Measurements from ENCODE around the gene TSACC. TPM values are rescaled to one million over a fixed set of nuclear protein-coding genes. Genes with fewer than 3 reads are reported as not detected.
A peak's percentile ranks its signal among the peaks of the same experiment; 100 is the strongest.

Gene TSACC
- total RNA-seq, 1 donor from 2014 or later = not detected

DNA sequence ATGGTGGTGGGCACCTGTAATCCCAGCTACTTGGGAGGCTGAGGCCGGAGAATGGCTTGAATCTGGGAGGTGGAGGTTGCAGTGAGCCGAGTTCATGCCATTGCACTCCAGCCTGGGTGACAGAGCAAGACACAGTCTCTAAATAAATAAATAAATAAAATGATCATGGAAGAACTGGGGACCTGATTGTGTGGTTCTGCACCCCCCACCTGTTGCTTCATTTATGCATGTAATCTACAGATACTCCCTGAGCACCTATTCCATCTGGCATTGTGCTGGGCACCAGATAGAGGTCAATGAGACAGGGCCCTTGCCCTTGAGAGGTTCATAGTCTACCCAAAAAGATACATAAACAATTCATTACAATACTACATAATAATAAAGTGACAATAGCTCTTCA lies 19.7 kb downstream of the TSACC start:
- TF ChIP-seq, protein P1, sequence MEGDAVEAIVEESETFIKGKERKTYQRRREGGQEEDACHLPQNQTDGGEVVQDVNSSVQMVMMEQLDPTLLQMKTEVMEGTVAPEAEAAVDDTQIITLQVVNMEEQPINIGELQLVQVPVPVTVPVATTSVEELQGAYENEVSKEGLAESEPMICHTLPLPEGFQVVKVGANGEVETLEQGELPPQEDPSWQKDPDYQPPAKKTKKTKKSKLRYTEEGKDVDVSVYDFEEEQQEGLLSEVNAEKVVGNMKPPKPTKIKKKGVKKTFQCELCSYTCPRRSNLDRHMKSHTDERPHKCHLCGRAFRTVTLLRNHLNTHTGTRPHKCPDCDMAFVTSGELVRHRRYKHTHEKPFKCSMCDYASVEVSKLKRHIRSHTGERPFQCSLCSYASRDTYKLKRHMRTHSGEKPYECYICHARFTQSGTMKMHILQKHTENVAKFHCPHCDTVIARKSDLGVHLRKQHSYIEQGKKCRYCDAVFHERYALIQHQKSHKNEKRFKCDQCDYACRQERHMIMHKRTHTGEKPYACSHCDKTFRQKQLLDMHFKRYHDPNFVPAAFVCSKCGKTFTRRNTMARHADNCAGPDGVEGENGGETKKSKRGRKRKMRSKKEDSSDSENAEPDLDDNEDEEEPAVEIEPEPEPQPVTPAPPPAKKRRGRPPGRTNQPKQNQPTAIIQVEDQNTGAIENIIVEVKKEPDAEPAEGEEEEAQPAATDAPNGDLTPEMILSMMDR (IDR thresholded peaks at IDR 0.05) = no peak
- H3K4me3 Mint-ChIP-seq (ENCODE audit: unreplicated experiment) = no peak overlapping the region
- no peak overlapping the region for H3K27ac Mint-ChIP-seq (ENCODE audit: unreplicated experiment)
- H3K27me3 Mint-ChIP-seq (ENCODE audit: unreplicated experiment) = peaks cover 65% of the 10 kb centered on the region
- peaks cover 2% of the 10 kb centered on the region for H3K4me1 Mint-ChIP-seq (ENCODE audit: unreplicated experiment)
- DNase-seq (ENCODE audit: extremely low spot score, unreplicated experiment) = no peak
- no peaks in the 10 kb centered on the region for H3K9me3 Mint-ChIP-seq (ENCODE audit: unreplicated experiment)
- no peaks in the 10 kb centered on the region for H3K36me3 Mint-ChIP-seq (ENCODE audit: unreplicated experiment)

DNA sequence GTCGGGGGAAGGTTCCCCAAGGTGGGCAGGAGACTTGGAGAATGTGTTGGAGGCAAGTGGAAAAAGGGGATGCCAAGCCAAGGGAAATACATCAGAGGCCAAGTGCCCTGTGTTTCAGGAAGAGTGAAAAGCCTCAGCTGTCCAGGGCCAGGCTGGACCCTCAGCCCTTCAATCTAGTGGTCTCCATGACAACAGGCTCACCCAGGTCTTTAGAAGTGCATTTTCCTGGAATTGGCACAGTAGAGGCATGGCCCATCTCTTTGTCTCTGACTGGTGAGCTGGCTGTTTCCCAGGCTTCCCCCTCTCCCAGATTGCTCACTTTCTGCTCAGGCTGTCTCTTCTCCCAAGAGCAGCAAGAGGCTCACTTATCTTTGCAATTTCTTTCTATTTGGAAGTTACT lies 20.3 kb downstream of the TSACC start:
- TF ChIP-seq, protein P1 (IDR thresholded peaks at IDR 0.05) = no peak
- H3K9me3 Mint-ChIP-seq (ENCODE audit: unreplicated experiment) = no peaks in the 10 kb centered on the region
- no peak overlapping the region for H3K27ac Mint-ChIP-seq (ENCODE audit: unreplicated experiment)
- peaks cover 64% of the 10 kb centered on the region for H3K27me3 Mint-ChIP-seq (ENCODE audit: unreplicated experiment)
- no peak for DNase-seq (ENCODE audit: extremely low spot score, unreplicated experiment)
- H3K4me3 Mint-ChIP-seq (ENCODE audit: unreplicated experiment) = no peak overlapping the region
- no peaks in the 10 kb centered on the region for H3K36me3 Mint-ChIP-seq (ENCODE audit: unreplicated experiment)
- peaks cover 2% of the 10 kb centered on the region for H3K4me1 Mint-ChIP-seq (ENCODE audit: unreplicated experiment)

DNA sequence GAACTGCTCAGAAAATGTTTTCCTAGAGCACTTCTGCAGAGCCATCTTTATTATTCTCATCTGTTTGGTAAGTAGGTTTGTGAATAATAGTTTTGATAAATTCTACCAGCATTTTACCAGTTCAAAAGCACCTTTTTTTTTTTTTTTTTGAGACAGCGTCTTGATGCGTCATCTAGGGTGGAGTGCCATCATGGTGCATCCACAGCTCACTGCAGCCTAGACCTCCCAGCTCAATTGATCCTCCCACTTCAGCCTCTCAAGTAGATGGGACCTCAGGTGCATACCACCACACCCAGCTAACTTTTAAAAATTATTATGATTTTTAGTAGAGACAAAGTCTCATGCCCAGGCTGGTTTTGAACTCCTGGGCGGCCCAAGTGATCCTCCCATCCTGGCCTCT lies 20.9 kb downstream of the TSACC start:
- Mint-ChIP-seq H3K36me3 (ENCODE audit: unreplicated experiment) (no peaks in the 10 kb centered on the region), H3K4me1 (ENCODE audit: unreplicated experiment) (peaks cover 2% of the 10 kb centered on the region), H3K4me3 (ENCODE audit: unreplicated experiment) (no peak overlapping the region), H3K27me3 (ENCODE audit: unreplicated experiment) (peaks cover 66% of the 10 kb centered on the region), H3K27ac (ENCODE audit: unreplicated experiment) (no peak overlapping the region), H3K9me3 (ENCODE audit: unreplicated experiment) (no peaks in the 10 kb centered on the region)
- TF ChIP-seq, protein P1 (IDR thresholded peaks at IDR 0.05) = no peak
- DNase-seq (ENCODE audit: extremely low spot score, unreplicated experiment) = no peak

DNA sequence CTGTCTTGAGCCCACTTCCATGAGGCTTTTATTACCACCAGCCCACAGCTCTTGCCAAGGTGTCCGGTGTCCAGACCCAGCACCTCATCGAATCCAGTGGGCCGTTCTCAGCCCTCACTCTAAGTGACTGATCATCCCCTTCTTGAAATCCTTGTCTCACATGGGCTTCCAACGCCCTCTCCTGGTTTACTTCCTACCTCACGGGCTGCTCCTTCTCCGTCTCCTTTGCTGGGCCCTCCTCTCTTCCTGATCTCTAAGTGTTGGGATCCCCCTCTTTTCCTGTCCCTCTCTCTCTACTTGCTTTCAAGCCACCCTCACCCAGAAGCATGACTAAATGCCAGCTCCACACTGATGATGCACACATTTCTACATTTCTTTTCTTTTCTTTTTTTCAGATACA lies 21.6 kb downstream of the TSACC start:
- H3K27me3 Mint-ChIP-seq (ENCODE audit: unreplicated experiment) = peaks cover 66% of the 10 kb centered on the region
- no peak overlapping the region for H3K4me3 Mint-ChIP-seq (ENCODE audit: unreplicated experiment)

DNA sequence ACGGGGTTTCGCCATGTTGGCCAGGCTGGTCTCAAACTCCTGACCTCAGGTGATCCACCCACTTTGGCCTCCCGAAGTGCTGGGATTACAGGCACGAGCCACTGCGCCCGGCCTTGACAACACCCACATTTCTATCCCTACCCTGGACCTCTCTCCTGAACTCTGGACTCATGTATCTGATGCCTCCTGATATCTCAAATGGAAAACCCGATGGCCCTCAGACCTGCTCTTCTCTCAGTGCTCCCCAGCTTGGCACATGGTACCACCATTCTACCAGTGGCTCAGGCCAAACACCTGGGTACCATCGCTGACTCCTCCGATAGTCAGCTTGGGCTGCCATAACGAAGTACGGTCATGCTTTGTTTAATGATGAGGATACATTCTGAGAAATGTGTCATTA lies 22.2 kb downstream of the TSACC start:
- H3K36me3 Mint-ChIP-seq (ENCODE audit: unreplicated experiment) = no peaks in the 10 kb centered on the region
- no peaks in the 10 kb centered on the region for H3K9me3 Mint-ChIP-seq (ENCODE audit: unreplicated experiment)
- H3K4me1 Mint-ChIP-seq (ENCODE audit: unreplicated experiment) = peaks cover 2% of the 10 kb centered on the region
- no peak for DNase-seq (ENCODE audit: extremely low spot score, unreplicated experiment)
- TF ChIP-seq, protein P1 (IDR thresholded peaks at IDR 0.05) = no peak
- peaks cover 70% of the 10 kb centered on the region for H3K27me3 Mint-ChIP-seq (ENCODE audit: unreplicated experiment)
- H3K27ac Mint-ChIP-seq (ENCODE audit: unreplicated experiment) = no peak overlapping the region
- H3K4me3 Mint-ChIP-seq (ENCODE audit: unreplicated experiment) = no peak overlapping the region

More for the DNA sequence above, 21.6 kb downstream of the TSACC start:
- Mint-ChIP-seq H3K4me1 (ENCODE audit: unreplicated experiment) (peaks cover 2% of the 10 kb centered on the region), H3K9me3 (ENCODE audit: unreplicated experiment) (no peaks in the 10 kb centered on the region), H3K27ac (ENCODE audit: unreplicated experiment) (no peak overlapping the region), H3K36me3 (ENCODE audit: unreplicated experiment) (no peaks in the 10 kb centered on the region)
- no peak for DNase-seq (ENCODE audit: extremely low spot score, unreplicated experiment)
- TF ChIP-seq, protein P1 (IDR thresholded peaks at IDR 0.05) = peak; percentile 26

Measured in osteocyte (in vitro differentiated cells).